Trophoblast cell (in vitro differentiated cells and primary cell): ENCODE data around the gene SMG6.

Experiments
- DNase-seq, 2 donors: peaks; one replicate each; pipeline ENCODE4 v3.0.0-alpha.2; 2016
- H2AFZ ChIP-seq: 2 replicates; pipeline ENCODE4 v1.6.1; 2013; ENCODE audit warnings: low read length, moderate library complexity, mild to moderate bottlenecking; ENCODE audit not compliant: insufficient read depth, poor library complexity
- H2AK5ac ChIP-seq: 2 replicates; pipeline ENCODE4 v1.6.1; 2013; ENCODE audit warnings: mild to moderate bottlenecking, low read length
- H2BK120ac ChIP-seq: 2 replicates; pipeline ENCODE4 v1.6.1; 2013; ENCODE audit warnings: low read length, mild to moderate bottlenecking, moderate library complexity; ENCODE audit not compliant: insufficient read depth, poor library complexity
- H2BK12ac ChIP-seq: 2 replicates; pipeline ENCODE4 v1.6.1; 2013; ENCODE audit warnings: mild to moderate bottlenecking, low read length, moderate library complexity
- H2BK5ac ChIP-seq: 2 replicates; pipeline ENCODE4 v1.6.1; 2013; ENCODE audit warnings: low read length, low read depth, moderate library complexity, mild to moderate bottlenecking; ENCODE audit not compliant: poor library complexity
- H3K14ac ChIP-seq: 2 replicates; pipeline ENCODE4 v1.6.1; 2013; ENCODE audit warnings: mild to moderate bottlenecking, low read length
- H3K18ac ChIP-seq: 2 replicates; pipeline ENCODE4 v1.6.1; 2013; ENCODE audit warnings: mild to moderate bottlenecking, low read length
- H3K23ac ChIP-seq: 2 replicates; pipeline ENCODE4 v1.6.1; 2013; ENCODE audit warnings: low read length
- H3K27ac ChIP-seq: 2 replicates; pipeline ENCODE4 v1.5.1; 2013; ENCODE audit warnings: low read depth, mild to moderate bottlenecking, inconsistent platforms, low read length, moderate library complexity
- H3K27me3 ChIP-seq: 2 replicates; pipeline ENCODE4 v1.6.1; 2013; ENCODE audit warnings: inconsistent platforms, mild to moderate bottlenecking, low read length, moderate library complexity; ENCODE audit not compliant: insufficient read depth
- H3K36me3 ChIP-seq, 2 experiments: 1 replicate in 1 of 2; 2 replicates in 1 of 2; pipeline ENCODE4 v1.6.1; 2013; ENCODE audit warnings: low read length in 2 of 2, mild to moderate bottlenecking in 2 of 2, moderate library complexity in 1 of 2; ENCODE audit not compliant: insufficient read depth in 2 of 2, control insufficient read depth in 1 of 2
- H3K4ac ChIP-seq: 2 replicates; pipeline ENCODE4 v1.6.1; 2013; ENCODE audit warnings: low read depth, mild to moderate bottlenecking, low read length, moderate library complexity
- H3K4me1 ChIP-seq, 2 experiments: 1 replicate in 1 of 2; 2 replicates in 1 of 2; pipeline ENCODE4 v1.6.1; 2013; ENCODE audit warnings: low read length in 2 of 2, mild to moderate bottlenecking in 2 of 2, moderate library complexity in 1 of 2; ENCODE audit not compliant: insufficient read depth in 2 of 2, control insufficient read depth in 1 of 2
- H3K4me2 ChIP-seq: 2 replicates; pipeline ENCODE4 v1.6.1; 2013; ENCODE audit warnings: inconsistent platforms, mild to moderate bottlenecking, low read length, moderate library complexity
- H3K4me3 ChIP-seq: 2 replicates; pipeline ENCODE4 v1.5.1; 2013; ENCODE audit warnings: mild to moderate bottlenecking, low read depth, low read length, inconsistent platforms
- H3K79me1 ChIP-seq: one replicate; pipeline ENCODE4 v1.6.1; 2013; ENCODE audit warnings: low read length
- H3K79me2 ChIP-seq: 2 replicates; pipeline ENCODE4 v1.6.1; 2013; ENCODE audit warnings: low read length, mild to moderate bottlenecking; ENCODE audit not compliant: control insufficient read depth, insufficient read depth, poor library complexity
- H3K9ac ChIP-seq: 2 replicates; pipeline ENCODE4 v1.6.1; 2013; ENCODE audit warnings: mild to moderate bottlenecking, low read length
- H3K9me3 ChIP-seq: 2 replicates; pipeline ENCODE4 v1.6.1; 2013; ENCODE audit warnings: low read depth, mild to moderate bottlenecking, control low read depth, inconsistent platforms, low read length; ENCODE audit not compliant: insufficient read depth
- H4K12ac ChIP-seq: 2 replicates; pipeline ENCODE4 v1.6.1; 2013; ENCODE audit warnings: low read depth, mild to moderate bottlenecking, low read length, moderate library complexity
- H4K8ac ChIP-seq: 2 replicates; pipeline ENCODE4 v1.6.1; 2013; ENCODE audit warnings: low read depth, mild to moderate bottlenecking, low read length, moderate library complexity
- H4K91ac ChIP-seq: one replicate; pipeline ENCODE4 v1.6.1; 2013; ENCODE audit warnings: low read depth, mild to moderate bottlenecking, low read length, moderate library complexity
- WGBS: extraction: QIAGEN DNeasy Blood & Tissue Kit; methylation state at CpG from one replicate; pipeline ENCODE4 v1.1.7; 2013; ENCODE audit warnings: missing lambda C conversion rate; ENCODE audit not compliant: insufficient read length, insufficient coverage; ENCODE audit errors: extremely low coverage; 5-methylcytosine and 5-hydroxymethylcytosine counted together

Gene SMG6

GRCh38 chr17:2111691-2112090 is 191.9 kb downstream of the SMG6 start:
- H2AFZ ChIP-seq = no peak overlapping the region
- peaks cover 0 to 2% of the 10 kb centered on the region in 2 experiments for H3K36me3 ChIP-seq
- no peaks in the 10 kb centered on the region for H3K27me3 ChIP-seq
- H3K4me3 ChIP-seq = no peak overlapping the region
- no peak overlapping the region for H2AK5ac ChIP-seq
- H3K4ac ChIP-seq = no peak overlapping the region
- no peaks in the 10 kb centered on the region for H3K9me3 ChIP-seq
- H2BK12ac ChIP-seq = no peak overlapping the region
- H4K8ac ChIP-seq = no peak overlapping the region
- no peak overlapping the region for H3K14ac ChIP-seq
- no peak overlapping the region for H3K18ac ChIP-seq
- H3K23ac ChIP-seq = no peak overlapping the region
- no peak overlapping the region for H2BK120ac ChIP-seq
- no CpG with 5 or more reads among the region's 5 CpGs for WGBS
- H4K12ac ChIP-seq = no peak overlapping the region
- H3K4me2 ChIP-seq = no peak overlapping the region
- no peak overlapping the region for H4K91ac ChIP-seq
- DNase-seq = peak; percentile 51 to 83
- H3K9ac ChIP-seq = no peak overlapping the region
- H2BK5ac ChIP-seq = no peak overlapping the region
- no peak overlapping the region for H3K27ac ChIP-seq
- no peaks in the 10 kb centered on the region for H3K79me2 ChIP-seq
- H3K79me1 ChIP-seq = no peaks in the 10 kb centered on the region
- peaks cover 5 to 7% of the 10 kb centered on the region in 2 experiments for H3K4me1 ChIP-seq

GRCh38 chr17:2110436-2110835 is 193.1 kb downstream of the SMG6 start:
- H2BK12ac ChIP-seq = no peak overlapping the region
- no peak overlapping the region for H3K18ac ChIP-seq
- no peak overlapping the region for H2BK5ac ChIP-seq
- no peak overlapping the region for H4K12ac ChIP-seq
- H3K9ac ChIP-seq = no peak overlapping the region
- no peak overlapping the region for H3K4ac ChIP-seq
- no peak overlapping the region for H2AK5ac ChIP-seq
- H3K79me1 ChIP-seq = no peaks in the 10 kb centered on the region
- no peak overlapping the region for H3K4me3 ChIP-seq
- H3K4me1 ChIP-seq = peaks cover 7 to 8% of the 10 kb centered on the region in 2 experiments
- no peak overlapping the region for H3K27ac ChIP-seq
- no peaks in the 10 kb centered on the region for H3K36me3 ChIP-seq
- no peaks in the 10 kb centered on the region for H3K79me2 ChIP-seq
- DNase-seq = no peak
- no peaks in the 10 kb centered on the region for H3K27me3 ChIP-seq
- no peak overlapping the region for H2BK120ac ChIP-seq
- no peak overlapping the region for H3K4me2 ChIP-seq
- no peak overlapping the region for H3K23ac ChIP-seq
- H3K14ac ChIP-seq = no peak overlapping the region
- H4K8ac ChIP-seq = no peak overlapping the region
- no peak overlapping the region for H4K91ac ChIP-seq
- WGBS = no CpG with 5 or more reads among the region's 6 CpGs
- no peak overlapping the region for H2AFZ ChIP-seq
- no peaks in the 10 kb centered on the region for H3K9me3 ChIP-seq

- Histone ChIP-seq H3K79me2 (no peaks in the 10 kb centered on the region), H3K18ac (no peak overlapping the region), H3K14ac (no peak overlapping the region), H2BK5ac (no peak overlapping the region), H4K12ac (no peak overlapping the region), H3K4ac (no peak overlapping the region), H3K36me3 (no peaks in the 10 kb centered on the region), H3K4me3 (no peak overlapping the region), H4K8ac (no peak overlapping the region), H2AFZ (no peak overlapping the region), H3K27me3 (no peaks in the 10 kb centered on the region), H3K4me1 (peaks cover 7 to 8% of the 10 kb centered on the region in 2 experiments), H4K91ac (no peak overlapping the region), H2BK12ac (no peak overlapping the region), H2BK120ac (no peak overlapping the region), H3K79me1 (no peaks in the 10 kb centered on the region), H2AK5ac (no peak overlapping the region), H3K27ac (no peak overlapping the region), H3K23ac (no peak overlapping the region), H3K9ac (no peak overlapping the region), H3K4me2 (no peak overlapping the region), H3K9me3 (no peaks in the 10 kb centered on the region)
- no CpG with 5 or more reads among the region's 8 CpGs for WGBS
- no peak for DNase-seq
Observed at GRCh38 chr17:2108170-2108569, 195.4 kb downstream of the SMG6 start.

GRCh38 chr17:2107506-2107905 is 196.1 kb downstream of the SMG6 start:
- H2BK120ac ChIP-seq = no peak overlapping the region
- no peaks in the 10 kb centered on the region for H3K9me3 ChIP-seq
- H3K23ac ChIP-seq = no peak overlapping the region
- no peak overlapping the region for H4K12ac ChIP-seq
- no peak overlapping the region for H3K4me2 ChIP-seq
- H3K79me2 ChIP-seq = no peaks in the 10 kb centered on the region
- no peaks in the 10 kb centered on the region for H3K79me1 ChIP-seq
- H3K36me3 ChIP-seq = no peaks in the 10 kb centered on the region
- H2BK12ac ChIP-seq = no peak overlapping the region
- no peak overlapping the region for H4K8ac ChIP-seq
- H3K27ac ChIP-seq = no peak overlapping the region
- H4K91ac ChIP-seq = no peak overlapping the region
- no peak for DNase-seq
- H3K18ac ChIP-seq = no peak overlapping the region
- no peak overlapping the region for H2AFZ ChIP-seq
- no peak overlapping the region for H2AK5ac ChIP-seq
- peaks cover 7 to 8% of the 10 kb centered on the region in 2 experiments for H3K4me1 ChIP-seq
- no peak overlapping the region for H3K4me3 ChIP-seq
- H3K4ac ChIP-seq = no peak overlapping the region
- no peak overlapping the region for H3K14ac ChIP-seq
- H3K9ac ChIP-seq = no peak overlapping the region
- H3K27me3 ChIP-seq = no peaks in the 10 kb centered on the region
- H2BK5ac ChIP-seq = no peak overlapping the region
- no CpG with 5 or more reads among the region's 3 CpGs for WGBS
